GM21390 (cell line): ENCODE results near the gene GNAI2.

ENCODE experiments used
- ATAC-seq: cut with Tn5 transposase; IDR thresholded peaks from one replicate; pipeline ENCODE4 v1.9.1; 2021; ENCODE audit not compliant: unreplicated experiment

Gene GNAI2

GRCh38 chr3:50295553-50296431 is 59.8 kb downstream of the GNAI2 start:
- ATAC-seq, result no peak

DNA sequence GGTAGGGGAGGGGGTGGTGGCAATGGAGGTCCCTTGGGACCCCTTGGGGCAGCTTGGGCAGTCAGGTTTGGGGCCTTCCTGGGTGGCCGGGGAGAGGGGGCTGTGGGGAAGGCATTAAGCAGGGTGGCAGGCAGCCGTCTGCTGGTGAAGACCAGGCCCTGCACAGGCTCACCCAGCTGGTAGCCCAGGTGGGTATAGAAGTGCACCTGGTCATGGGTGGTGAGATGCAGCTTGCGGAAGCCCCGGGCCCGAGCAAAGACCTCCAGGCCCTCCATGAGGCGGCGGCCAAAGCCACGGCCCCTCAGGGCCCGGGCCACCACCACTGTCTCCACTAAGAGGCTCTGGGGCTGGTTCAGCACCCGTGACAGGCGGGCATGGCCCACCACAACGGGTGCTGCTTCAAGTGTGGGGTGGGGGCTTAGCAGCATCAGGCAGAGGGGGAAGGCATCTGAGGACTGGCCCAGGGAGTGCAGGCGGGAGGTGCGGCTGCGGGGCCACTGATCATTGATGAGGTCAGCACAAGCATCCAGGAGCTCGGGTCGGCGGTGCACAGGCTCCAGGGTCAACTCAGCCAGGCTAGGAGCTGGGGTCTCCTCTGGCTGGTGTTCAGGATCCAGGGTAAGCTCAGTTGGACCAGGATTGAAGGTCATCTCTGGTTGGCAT is 60.8 kb downstream of the GNAI2 start:
- no peak for ATAC-seq

DNA sequence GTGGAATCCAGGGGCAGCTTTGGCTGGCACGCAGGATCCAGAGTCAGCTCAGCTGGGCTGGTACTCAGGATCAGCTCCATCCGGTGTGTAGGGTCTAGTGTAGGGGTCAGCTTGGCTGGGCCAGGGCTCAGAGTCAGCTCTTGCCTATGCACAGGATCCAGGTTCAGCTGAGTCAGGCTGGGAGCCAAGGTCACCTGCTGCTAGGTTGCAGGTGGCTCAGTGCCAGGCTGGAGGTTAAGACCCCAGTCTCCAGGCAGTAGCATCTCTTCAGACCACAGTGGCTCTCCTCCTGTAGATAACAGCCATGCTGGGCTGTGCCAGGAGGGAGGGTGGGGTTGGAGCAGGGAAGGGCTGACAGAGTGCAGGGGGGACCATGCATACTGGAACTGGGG is 61.4 kb downstream of the GNAI2 start:
- no peak for ATAC-seq

DNA sequence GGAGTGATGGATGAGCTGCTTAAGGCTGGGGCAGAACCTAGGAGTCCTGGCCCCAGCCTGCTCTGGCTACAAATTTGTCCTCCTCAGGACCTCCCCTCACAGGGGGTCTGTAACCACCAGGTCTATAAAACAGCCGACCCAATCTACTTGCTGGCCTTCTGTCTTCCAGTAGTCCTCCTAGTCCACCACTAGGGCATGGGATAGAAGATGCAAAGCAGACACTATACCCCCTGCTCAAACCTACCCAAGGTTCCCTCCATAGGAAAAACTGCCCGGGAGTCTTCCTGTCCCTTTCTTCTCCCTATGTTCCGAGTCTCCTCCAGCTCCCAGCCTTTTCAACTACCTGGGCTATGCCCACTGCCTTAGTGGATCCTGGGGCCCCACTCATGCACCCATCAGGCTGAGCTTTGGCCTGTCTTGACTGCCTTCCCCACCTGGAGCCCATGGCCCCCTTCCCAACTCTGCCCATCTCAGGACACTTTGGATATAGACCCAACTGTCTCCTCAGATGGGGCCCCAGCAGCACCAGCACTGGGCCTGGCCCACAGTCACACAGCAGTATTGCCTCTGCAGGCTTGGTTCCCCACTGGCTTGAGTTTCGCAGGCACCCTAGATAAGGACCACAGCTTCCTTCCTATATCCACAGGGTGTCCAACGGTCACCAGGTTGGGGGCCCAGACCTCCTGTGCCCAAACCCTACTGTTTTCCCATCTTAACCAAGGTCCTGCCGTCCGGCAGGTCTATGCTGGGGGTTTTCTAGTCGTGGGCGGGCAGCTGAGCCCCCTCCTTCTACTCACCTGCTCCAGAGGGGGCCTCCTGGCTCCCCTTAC is 62.1 kb downstream of the GNAI2 start:
- ATAC-seq, result no peak

GRCh38 chr3:50298836-50299637 is 63.0 kb downstream of the GNAI2 start, which contains the start of the genes HYAL3 and NAA80:
TSS of gene HYAL3 (minus strand) at chr3:50299405. CDS start at chr3:50295602, 3,803 bp downstream.
TSS of gene NAA80 (minus strand) at chr3:50299405. CDS start at chr3:50297463, 1,942 bp downstream.
- peak; percentile 84 for ATAC-seq

- ATAC-seq, result no peak
Measured at GRCh38 chr3:50299638-50299928, 63.6 kb downstream of the GNAI2 start.

DNA sequence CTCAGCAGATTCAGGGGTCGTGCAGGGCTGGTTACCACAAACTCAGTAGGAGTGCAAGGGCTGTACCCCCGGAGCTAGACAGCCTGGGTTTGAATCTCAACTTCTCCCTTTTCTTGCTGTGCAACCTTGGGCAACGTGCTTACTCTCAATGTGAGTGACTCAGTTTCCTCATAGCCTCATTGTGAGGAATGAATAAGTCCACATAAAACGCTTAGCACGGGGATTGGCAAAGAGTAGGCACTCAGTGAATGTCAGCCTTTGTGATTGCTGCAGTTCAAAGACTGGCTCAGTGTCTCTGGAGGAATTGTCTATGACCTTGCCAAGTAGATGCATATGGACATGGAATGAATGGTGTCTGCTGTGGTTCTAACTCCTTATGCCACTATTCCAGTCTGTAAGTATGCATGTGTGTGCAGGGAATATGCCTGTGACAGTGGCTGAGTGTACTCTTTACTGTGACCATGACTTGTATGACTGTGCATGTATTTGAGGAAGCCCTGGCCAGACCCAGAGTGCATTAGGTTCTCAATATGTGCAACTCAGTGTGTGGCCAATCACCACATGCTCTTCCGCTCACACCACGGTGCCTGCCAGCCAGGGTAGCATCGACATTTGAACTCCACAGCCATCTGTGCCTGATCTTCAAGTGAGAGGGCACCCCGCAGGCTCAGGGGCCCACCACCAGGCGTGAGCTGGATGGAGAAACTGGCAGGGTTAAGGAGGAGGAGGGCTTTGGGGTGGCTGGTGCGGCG is 64.1 kb downstream of the GNAI2 start:
- no peak for ATAC-seq

DNA sequence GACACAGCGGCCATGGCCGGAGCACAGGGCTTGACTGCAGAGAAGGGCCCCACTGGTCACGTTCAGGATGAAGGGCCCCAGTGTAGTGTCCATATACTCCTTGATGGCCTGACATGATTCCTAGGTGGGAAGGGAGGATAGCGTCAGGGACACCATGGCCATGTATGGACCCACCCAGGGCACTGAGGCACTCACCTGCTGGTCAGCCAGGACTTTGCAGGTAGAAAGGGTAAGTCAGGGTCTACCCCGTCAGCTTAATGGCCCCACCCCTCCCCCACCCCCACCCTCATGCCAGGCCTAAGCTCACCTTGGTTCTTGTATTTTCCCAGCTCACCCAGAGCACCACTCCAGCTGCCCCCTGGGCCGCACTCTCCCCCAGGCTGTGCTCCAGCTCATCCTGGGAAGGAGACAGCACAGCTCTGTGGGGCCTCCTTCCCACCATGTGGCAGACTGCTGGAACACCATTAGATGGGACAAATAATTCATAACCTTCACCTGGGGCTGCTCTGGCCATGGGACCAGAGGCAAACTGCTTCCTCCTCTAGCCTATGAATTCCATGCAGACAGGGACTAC is 64.8 kb downstream of the GNAI2 start:
- ATAC-seq, result no peak

DNA sequence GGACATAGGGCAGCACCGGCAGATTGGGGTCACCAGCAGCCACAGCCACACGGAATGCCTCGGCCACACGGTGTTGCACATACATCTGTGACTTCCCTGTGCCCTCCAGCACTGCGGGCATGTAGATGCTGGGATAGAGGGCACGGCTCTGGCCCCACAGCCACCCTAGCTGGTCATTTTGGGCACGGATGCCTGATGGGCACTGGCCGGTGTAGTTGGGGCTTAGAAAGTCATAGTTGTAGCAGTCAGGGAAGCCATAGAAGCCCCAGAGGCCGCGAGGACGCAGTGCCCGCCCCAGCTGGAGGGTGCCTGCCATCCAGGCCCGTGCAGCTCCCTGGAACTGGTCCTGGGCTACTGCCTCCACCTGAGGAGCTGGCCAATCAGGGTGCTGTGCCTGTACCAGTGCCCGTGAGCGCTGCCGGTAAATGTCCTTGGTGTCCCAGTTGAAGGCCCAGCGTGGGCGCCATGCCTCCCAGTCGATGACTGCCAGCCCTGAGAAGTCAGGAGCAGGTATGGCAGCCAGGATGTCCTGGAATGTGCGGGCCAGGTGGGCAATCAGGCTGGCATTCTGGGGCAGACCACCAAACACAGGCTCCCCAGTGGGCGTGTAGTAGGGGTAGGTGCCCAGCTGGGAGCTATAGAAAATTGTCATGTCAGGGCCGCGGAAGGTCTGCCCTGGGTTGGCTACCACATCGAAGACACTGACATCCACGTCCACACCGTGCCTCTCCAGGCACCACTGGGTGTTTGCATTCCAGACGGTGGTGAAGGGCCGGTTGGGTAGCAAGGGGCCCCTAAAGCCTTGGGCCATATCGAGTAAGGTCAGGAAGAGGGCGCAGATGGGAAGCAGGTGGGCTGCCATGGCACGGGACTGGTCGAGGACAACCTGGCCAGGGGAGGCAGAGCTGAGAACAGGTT is 66.3 kb downstream of the GNAI2 start:
- ATAC-seq, result no peak

DNA sequence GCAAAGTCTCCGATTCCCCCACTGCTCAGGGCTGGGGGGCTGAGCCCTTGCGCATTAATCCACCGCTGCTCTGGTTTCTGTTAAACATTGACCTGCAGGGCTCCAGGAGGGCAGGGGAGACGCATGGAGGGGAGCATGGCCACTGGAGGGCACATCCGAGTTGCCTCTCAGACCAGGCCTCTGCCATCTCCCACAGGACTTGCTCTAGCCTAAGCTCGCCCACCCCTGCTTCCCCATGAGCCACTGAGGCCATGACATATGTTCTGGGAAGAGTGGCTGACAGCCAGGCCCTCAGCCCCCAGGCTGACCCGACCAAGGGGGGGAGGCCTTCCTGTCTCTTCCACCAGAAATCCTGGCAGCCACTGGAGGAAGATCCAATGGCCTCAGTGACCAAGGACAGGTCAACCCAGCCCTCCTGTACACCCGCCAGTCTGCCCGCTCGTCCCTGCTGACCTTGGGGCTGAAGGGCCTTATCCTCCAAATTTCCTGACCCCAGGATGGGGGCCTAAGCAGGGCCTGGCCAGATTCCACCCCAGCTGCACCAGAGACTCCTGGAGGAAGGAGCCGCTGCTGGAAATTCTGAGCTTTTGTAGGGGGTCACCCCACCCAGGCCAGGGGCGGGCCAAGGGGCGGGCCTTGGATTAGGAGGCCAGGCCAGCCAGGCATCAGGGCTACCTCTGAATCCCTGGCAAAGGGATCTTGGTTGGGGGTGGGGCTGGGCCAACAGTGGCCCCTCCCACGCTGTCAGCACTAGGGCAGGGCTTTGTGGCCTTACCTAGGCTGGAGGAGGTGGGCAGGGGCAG is 67.2 kb downstream of the GNAI2 start, which contains the start of gene HYAL1:
Gene HYAL1, minus strand, starts transcription at position 562 of the 803 bp plus-strand sequence. CDS start 618 bp downstream, outside the sequence.
- no peak for ATAC-seq

DNA sequence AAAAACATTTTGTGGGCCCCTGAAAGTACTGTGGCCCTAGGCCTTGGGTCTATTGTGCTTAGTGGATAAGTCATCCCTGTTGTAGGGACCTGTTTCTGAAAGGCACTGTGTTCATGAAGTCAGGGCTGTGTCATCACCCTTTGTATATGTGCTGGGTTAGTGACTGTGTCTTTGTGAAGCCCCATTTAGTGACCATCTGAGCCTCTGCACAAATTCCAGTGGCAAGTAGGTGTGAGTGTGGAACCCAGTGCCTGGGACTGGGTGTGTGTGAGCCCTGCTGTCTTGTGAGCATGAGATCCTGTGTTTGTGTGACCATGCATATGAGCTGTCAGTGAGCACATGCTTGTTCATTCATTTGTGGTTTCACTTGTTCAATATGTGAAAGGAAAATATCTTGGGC is 68.6 kb downstream of the GNAI2 start:
- no peak for ATAC-seq
